Activated CD8-positive, alpha-beta memory T cell treated with anti-CD3 and anti-CD28 coated beads for 1 hour (primary cell): ENCODE measurements around the gene S100A12.
A peak's percentile ranks its signal among the peaks of the same experiment; 100 is the strongest.
"Not testable (repeated sequence)": the region's sequence is repeated elsewhere in the genome, so short reads cannot be mapped to it uniquely, and the experiment has no call there.

Experiments
- DNase-seq, 2 donors: peaks; one replicate each; pipeline ENCODE4 v3.0.0-alpha.2; 2020; ENCODE audit warnings: low read depth in 1 of 2; ENCODE audit errors: extremely low read depth in 1 of 2

S100A12 gene

GRCh38 chr1:153375511-153375910, at the start of gene S100A12:
S100A12 (minus strand) TSS chr1:153375621; CDS start chr1:153374592, 1,029 bp downstream.
- no peak for DNase-seq

DNA sequence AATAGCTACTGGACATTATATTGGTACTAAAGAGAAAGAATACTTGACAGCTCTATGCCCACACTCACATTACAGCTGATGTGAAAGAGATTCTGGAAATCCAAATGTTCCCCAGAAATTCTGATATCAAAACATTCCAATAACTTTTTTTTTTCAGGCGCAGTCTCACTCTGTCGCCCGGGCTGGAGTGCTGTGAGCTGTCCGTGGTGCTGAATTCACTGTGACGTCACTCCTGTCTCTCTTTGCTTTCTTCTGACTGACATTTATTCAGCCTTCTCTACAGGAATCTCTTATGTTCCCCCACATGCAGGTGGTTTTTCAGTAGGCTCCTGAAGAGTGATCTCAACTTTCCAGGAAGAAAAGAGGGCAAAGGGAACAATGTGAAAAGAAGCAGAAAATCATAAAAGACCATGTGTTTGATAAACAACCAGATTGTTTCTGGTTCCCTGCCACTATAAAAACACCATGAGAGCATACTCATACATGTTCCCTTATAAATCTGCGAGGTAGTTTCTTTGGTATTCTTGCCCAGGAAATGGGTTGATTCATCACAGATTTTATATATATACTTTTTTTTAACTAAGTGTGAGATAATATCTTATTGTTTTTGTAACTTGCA, 47.1 kb upstream of the S100A12 start:
- peak; percentile 23 to 58 for DNase-seq

DNA sequence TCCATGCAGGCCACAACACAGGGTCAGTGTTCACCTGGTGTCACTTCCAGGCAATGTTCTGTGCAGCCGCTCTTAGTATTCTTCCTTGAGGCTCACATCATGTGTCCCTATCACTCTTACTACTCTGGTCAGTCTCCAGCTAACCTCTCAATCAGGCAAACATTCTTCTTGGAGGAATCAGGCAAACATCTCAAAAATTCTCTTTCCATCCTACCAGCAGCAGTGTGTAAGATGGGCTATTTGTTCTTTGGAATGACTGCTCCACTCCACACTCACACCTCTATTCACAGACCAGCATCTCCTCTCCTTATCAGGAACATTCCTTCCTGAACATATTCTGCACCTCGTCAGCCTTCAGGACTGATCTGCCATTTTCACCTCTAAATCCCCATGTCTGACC, 44.9 kb upstream of the S100A12 start:
- no peak for DNase-seq

GRCh38 chr1:153419436-153419793, 44.0 kb upstream of the S100A12 start:
- not testable (repeated sequence) for DNase-seq

- not testable (repeated sequence) for DNase-seq
These were observed 43.5 kb upstream of the S100A12 start for GRCh38 chr1:153418758-153419435.

DNA sequence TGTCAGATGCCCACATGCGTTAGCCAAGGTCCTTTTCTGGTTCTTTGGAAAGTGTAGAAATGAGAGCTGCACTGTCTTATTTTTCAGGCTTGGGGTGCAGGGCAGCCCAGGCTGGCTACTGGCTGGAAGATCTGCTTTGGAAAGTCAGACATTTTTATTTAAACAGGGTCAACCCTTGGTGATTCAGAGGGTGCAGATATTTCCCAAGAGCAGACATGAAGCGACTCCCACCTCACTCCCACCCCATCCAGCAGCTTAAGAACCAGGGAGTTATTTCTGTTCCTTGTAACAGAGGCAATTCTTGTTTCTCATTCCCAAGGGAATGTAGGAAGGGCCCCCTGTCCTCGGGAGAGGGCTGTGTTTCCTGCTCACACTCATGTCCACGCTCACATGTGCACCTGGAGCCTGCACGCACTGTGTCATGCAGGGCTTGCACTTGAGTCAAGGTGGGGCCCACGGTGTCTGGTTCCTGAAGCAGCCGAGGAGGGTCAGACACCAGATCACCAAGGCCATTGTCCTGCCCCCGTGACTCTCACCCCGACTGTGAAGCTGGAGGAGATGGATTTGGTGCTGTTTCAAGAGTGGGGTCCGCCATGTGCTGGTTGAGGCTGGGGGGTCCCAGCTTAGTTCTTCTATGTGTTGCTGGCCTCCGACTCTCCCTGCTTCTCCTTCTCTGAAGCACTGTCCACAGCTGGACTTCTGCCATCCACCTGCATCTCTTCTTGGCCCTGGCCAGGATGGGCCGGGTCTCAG, 41.9 kb upstream of the S100A12 start:
- DNase-seq: no peak

GRCh38 chr1:153415850-153416570, 40.6 kb upstream of the S100A12 start, which contains the start of gene S100A7A:
S100A7A (plus strand) TSS chr1:153416520; CDS start chr1:153418083, 1,563 bp downstream.
- DNase-seq: no peak

GRCh38 chr1:153413961-153414360, 38.5 kb upstream of the S100A12 start:
- DNase-seq: not testable (repeated sequence)

GRCh38 chr1:153407274-153407673, 31.9 kb upstream of the S100A12 start:
- not testable (repeated sequence) for DNase-seq

GRCh38 chr1:153405825-153406599, 30.6 kb upstream of the S100A12 start:
- DNase-seq: not testable (repeated sequence)

- peak in 1 of 2 donors; percentile 23 for DNase-seq
These were observed 29.3 kb upstream of the S100A12 start for GRCh38 chr1:153404768-153405167.

DNA sequence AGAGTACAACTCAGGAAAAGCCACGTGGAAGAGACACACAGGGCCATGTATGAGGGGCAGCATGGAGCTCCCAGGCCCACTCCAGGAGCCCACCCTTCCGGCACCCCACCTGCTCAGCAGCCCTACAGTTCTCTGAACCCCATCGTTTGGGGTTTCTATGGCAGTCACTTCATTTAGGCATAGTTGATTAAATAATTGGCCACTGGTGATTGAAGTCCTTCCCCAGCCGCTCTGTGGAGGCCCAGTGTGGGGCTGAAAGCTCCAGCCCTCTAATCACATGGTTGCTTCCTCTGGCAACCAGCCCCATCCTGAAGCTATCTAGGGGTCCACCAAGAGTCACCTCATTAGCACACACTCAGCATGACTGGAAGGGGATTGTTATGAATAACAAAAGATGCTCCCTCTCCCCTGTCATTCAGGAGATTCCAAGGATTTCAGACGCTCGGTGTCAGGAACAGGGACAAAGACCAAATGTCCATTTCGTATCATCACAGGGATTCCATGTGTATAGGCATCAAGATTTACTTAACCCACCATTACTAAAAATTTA, 28.7 kb upstream of the S100A12 start:
- DNase-seq: no peak

DNA sequence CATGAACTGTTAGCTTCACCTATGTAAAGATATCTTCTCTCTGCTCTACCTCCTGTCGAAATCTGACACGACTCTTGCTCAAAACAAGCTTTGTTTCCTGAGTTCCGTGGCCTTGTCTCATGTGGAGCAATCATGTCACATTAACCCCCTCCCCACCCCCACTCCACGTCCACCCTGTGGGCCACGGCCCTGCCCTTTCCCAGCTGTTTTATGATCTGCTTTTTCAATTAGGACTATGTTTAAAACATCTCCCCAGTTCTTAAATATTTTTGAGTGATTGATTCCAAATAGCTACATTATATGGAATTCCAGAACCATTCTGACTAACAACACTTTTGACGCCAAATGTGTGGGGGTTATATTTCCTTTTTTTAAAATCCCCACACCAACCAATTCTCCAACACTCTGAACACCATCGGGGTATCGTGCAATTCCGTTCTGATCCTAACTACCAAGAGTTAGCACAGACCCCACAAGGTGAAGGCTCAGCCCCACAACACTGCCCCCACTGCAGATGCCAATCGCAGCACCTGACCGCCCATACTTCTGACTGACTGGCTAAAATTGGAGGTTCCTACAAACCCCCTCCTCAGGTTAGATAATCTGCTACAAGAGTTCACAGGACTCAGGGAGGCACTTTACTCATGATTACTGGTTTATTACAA, 28.1 kb upstream of the S100A12 start:
- no peak for DNase-seq

- no peak for DNase-seq
These were observed 26.8 kb upstream of the S100A12 start for GRCh38 chr1:153402226-153402625.

DNA sequence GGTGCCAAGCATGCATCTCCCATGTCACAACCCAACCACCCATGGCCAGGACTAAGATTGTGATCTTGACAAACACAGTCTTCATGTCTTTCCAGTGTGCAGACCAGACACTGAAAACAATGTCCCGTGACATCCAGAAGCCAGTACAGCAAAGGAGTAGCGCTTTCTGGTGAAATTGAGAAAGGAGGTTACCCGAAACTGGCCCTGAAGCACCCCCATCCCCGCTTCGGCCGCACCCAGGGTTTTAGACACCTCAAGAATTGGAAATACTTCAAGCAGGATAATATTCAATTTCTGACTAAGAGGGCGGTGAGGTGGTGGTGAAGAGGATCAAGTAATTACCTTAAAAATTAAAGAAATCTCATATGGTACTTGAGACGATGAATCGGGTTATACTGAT, 26.0 kb upstream of the S100A12 start:
- DNase-seq: no peak

DNA sequence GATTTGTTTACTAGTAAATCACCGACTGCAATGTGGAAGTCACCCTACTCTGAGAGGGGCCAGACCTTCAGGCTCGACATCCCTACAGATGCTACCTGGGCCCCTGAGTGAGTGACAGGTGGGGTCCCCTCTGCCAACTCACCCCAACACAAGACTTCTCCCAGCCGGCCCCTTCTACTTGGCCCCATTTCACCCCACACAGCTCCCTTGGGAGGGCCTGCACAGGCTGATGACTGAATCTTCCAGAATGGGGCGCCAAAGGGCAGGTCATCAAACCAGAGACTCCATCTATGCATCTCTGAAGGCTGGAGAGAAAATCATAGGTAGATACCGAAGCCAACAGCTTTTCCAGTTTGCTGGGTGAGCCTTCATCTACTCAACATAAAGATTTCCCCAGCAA, 24.8 kb upstream of the S100A12 start:
- no peak for DNase-seq

DNA sequence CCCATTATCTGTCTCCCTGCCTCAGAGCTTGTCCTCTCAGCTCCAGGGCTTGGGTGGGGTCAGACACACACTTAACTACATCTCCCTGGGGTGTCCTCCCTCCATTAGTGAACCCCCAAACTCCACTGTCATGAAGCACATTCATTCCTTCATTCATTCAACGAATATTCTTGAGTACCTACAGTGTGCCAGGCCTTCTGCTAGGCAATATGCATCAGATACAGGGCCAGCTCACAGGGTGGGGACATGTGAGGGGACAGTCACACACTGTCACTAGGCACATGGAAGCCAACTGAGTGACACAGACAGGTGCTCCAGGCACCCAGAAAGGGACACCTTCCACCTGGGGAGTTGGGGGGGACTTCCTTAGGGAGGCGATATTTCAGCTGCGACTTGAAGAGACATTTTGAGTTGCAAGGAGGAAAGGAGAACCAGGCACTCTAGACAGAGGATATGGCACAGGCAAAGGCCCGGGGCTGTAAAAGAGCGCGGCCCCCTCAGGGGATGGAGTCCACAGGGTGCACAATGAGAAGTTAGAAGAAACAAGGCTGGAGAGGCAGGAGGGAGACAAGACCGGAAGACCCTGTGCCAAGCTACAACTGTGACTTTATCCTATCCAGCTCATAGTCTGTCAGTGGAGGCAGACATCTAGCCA, 24.1 kb upstream of the S100A12 start:
- no peak for DNase-seq

DNA sequence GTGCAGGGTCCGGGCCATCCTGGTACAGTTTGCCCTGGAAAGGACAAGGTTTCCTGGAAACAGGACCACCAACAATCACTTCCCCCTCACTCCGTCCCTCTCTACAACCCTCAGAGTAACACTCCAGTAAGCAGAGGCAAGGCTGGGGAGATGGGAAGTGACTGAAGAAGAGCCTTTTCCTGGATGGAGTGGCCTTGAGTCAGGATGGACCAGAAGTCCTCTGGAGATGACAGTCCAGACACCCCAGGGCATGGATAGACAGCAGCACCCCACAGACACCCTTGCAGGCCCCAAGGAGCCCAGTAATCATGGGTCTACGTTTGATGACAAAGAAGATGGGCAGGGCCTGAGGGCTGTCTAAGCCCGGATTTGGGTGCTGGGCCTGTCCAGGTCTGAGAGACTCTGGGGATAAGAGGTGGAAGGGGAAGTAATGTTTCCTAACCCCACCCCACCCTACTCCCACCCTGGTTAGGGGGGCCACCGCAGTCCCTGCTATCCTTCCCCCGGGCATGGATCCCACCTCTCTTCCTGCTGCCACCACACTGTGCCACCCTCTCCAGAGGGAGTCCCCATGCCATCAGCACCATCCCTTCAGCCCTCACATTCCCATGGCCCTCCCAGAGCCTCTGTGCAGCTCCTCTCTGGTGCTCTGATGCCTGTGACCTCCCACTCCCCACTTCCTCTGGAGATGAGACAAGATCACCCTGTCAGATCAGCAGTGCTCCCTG, 22.7 kb upstream of the S100A12 start:
- no peak for DNase-seq
